Stimulated activated CD8-positive, alpha-beta memory T cell treated with anti-CD3 and anti-CD28 coated beads, Interleukin-4, amount 100 ng/mL, for 4 hours (primary cell): Measurements from ENCODE around the gene USP28.
"Not testable (repeated sequence)": the region's sequence is repeated elsewhere in the genome, so short reads cannot be mapped to it uniquely, and the experiment has no call there.

Experiments
- DNase-seq, 2 donors: peaks; one replicate each; pipeline ENCODE4 v3.0.0-alpha.2; 2020; ENCODE audit warnings: low read depth in 2 of 2, low spot score in 1 of 2

Gene USP28

DNA sequence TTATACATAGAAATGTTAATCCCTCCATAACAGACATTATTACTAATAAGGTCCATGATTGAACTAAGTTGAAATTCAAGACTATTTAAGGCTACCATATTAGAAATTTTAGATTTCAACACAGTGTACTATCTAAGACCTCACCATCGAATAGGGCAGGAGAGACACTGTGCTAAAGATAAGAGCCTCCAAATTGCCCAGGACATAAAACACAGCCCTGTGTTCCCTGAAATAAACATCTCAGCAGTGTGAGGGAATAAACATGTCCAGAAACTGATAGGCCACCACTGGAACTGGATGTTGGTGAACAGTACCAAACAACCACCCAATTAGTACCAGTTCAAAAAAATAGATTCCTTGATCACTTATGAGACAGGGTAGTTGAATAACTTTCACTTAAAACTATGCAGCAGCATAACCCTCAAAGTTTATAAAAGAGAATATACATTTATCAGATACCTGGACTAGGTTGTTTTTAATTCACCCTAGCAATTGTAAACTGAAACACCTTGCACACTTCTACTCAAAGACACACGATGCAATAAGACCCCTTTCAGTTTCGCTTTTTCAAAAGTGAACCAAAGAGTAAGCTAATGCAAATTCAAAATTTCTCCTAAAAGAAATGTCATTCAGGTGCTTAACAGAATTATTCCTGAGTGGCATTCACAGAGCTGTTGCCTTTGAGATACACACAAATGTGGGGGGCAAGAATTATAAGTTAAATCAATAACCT, 34.3 kb downstream of the USP28 start:
- DNase-seq: no peak

DNA sequence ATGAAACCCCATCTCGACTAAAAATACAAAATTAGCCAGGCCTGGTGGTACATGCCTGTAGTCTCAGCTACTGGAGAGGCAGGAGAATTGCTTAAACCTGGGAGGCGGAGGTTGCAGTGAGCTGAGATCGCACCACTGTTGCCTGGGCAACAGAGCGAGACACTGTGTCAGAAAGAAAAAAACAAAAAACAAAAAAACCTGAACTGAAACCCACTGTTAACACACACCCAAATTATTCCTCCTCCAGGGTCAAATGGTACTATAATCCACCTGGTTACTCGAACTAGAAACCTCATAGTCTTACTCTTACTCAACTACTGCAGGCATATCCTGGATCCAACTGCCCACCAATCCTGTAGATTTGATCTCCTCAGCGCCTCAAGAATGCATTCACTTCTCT, 35.5 kb downstream of the USP28 start:
- DNase-seq: no peak

DNA sequence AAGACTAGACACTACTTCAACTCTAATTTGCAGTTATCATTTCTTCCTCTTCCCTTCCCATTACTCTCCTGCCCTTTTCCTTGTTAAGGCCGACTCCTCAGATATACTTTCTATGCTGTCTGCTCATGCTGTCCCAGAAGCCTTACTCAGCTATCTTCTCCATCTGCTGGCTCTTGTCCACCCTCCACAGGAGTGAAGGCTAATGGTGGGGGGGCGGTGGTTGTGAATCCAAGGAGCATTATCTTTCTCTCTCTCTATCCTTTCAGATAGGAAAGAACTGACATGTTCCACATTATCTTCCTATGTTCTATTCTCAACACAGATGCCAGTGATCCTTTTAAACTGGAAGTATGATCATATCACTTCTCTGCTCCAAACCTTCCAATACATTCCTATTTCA, 37.4 kb downstream of the USP28 start:
- DNase-seq: no peak

- DNase-seq: no peak
Observed at GRCh38 chr11:113835306-113835705, 40.1 kb downstream of the USP28 start.

DNA sequence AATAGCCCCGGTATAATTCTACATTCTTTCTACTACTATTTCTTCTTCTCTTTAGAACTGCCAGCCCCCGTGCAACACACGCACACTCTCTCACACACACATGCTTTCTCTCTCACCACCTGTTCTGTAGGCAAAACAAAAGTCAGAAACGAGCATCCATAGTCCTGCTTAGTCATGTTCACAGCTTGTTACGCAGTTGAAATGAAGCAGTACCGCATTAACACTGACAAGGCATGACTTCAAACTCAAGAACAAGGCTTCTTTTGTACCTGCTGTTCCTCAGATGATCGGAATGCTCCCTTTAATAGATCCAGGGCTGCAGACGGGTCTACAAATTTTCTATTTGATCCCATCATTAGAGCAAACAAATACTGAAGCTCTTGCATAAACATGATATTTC, 42.2 kb downstream of the USP28 start:
- DNase-seq: no peak

GRCh38 chr11:113831314-113831713, 44.1 kb downstream of the USP28 start:
- no peak for DNase-seq

DNA sequence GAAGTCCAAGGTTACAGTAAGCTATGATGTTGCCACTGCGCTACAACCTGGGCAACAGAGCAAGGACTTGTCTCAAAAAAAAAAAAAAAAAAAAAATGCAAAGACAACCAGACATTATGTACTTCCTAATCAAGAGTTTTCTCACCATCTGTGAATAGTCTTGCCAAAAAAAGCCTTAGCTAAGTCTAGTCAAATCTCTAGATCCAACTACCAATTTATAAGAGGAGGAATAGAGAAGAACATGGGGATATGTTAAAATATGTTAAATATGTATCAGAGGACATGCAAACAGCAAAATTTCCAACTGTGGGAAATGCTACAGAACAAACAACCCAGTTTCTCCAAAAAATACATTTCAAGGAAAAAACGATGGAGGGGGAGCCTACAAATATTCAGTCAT, 45.6 kb downstream of the USP28 start:
- DNase-seq: no peak

GRCh38 chr11:113828191-113828590, 47.2 kb downstream of the USP28 start:
- DNase-seq: no peak

DNA sequence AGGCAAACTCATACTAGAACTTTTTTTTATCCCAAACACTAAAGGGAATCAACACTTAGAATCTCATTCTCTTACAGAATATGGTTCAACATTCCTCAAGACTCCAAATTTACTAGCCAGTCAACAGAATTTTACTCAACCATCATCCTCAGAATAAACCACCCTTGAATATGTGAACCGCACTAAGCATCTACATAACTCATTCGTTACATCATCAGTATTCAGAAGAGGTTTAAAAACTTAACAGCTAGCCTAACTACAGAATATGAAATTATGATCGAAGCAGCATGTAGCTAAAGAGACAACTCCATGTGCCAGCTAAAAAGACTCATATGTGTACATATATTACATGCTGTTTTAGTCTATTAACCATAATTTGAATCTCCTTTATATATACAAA, 47.9 kb downstream of the USP28 start:
- no peak for DNase-seq

- DNase-seq: no peak
Observed at GRCh38 chr11:113818426-113818825, 56.9 kb downstream of the USP28 start.

DNA sequence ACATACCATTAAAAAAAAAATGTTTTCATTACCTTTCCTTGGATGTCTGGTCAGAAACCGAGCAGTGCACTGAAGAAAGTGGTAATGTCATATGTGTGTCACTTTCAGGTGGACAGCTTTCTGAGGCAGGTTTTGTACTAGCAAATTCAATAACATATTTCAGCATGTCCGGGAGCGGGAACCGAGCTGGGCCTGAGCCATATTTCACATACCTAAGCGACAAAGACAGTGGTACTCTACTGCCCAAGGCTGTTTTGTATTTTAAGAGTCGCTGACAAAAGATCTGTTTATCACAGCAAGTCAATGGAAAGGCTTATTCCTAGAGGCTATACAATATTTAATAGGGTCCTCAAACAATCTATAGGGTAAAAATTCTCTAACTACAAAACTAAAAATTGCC, 57.7 kb downstream of the USP28 start:
- no peak for DNase-seq

GRCh38 chr11:113817162-113817561, 58.2 kb downstream of the USP28 start:
- no peak for DNase-seq

DNA sequence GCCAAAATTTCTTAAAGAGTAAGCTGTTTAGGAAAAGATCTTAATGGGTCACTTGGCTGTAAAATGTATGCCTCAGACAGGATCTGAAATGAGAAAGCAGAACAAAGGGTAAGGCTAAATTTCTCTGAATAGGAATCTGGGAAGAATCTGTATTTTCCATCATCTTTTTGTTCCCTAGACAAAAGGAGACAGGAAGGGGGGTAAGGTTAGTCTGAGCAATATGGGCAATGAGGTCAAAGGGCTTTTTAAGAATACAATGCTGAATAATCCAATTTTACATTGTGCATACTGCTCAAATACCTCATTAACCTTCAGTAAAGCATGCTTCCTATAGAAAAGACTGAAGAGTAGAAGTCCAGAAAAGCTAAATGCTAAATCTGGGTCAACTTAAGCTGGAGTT, 61.2 kb downstream of the USP28 start:
- DNase-seq: no peak

DNA sequence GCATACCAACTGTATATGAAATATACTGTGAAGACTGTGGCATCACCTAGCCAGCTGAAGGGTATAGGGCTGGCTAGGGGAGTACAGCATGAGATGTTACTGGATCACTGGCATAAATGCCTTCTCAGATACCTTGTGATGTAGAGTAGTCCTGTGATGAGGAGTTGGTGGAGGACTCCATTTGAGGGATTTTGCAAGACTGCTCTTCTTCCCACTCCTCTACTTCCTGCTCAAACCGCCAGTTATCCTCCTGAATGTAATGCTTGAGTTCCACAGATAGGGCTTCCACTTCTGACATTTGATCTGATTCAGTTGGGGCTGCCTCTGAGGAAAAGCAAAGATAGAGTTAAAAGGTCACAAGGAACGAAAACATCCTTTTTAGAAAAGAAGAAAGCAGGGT, 66.4 kb downstream of the USP28 start:
- no peak for DNase-seq

DNA sequence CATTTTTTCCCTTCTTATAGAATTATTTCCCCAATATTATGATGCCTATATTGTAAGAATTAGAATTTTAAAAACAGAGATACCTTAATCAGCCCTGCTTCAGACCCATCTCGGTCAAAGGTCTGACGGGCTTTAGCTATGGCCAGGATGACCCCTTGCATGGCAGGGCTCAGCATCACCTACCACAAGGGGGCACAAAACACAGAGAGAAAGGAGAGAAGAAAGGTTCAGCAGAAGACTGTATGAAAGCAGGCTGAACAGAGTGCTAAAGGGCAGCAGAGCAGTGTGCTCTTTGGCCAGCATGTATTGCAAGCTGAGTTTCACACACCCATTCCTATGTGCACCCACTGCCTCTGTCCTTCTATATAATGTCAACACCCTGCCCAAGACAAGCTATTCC, 69.0 kb downstream of the USP28 start:
- no peak for DNase-seq

GRCh38 chr11:113805640-113806039, 69.7 kb downstream of the USP28 start:
- DNase-seq: no peak

DNA sequence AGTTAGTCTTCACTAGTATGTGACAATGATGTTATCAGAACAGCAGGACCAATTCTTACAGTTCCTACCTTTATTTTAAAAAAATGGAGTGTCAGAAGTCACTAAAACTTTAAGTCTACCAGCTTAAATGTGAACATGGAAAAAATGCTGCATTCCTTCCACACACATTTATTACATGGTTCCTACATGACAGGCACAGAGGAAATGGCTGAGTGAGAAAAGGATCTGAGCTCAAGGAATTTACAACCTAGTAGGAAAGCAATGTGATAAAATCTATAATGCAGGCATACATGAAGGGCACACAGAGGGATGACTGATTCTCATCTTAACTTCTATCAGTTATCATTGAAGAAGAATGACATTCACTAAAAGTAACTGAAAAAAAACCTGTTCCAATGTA, 72.8 kb downstream of the USP28 start:
- DNase-seq: no peak

GRCh38 chr11:113796663-113797259, 78.6 kb downstream of the USP28 start:
- no peak for DNase-seq

GRCh38 chr11:113789675-113790320, 85.6 kb downstream of the USP28 start:
- DNase-seq: no peak

GRCh38 chr11:113789016-113789415, 86.4 kb downstream of the USP28 start:
- not testable (repeated sequence) for DNase-seq

GRCh38 chr11:113782134-113782533, 93.2 kb downstream of the USP28 start:
- no peak for DNase-seq

- DNase-seq: no peak
Observed at GRCh38 chr11:113781682-113782081, 93.7 kb downstream of the USP28 start.

- no peak for DNase-seq
Observed at GRCh38 chr11:113779496-113779895, 95.9 kb downstream of the USP28 start, which contains the start of gene CLDN25. Gene CLDN25, plus strand, starts transcription at chr11:113779796. Its CDS starts 0 bp downstream, at chr11:113779796.
